SK-MEL-5 (cell line): ENCODE results near the gene ARL16. TPM values are rescaled to one million over a fixed set of nuclear protein-coding genes. Genes with fewer than 3 reads are reported as not detected.

Experiments
- DNase-seq: peaks from one replicate; pipeline ENCODE4 v3.0.0-alpha.2; 2016; ENCODE audit warnings: low read depth, low spot score
- in situ Hi-C: cut with HindIII; loops from 2 replicates; pipeline ENCODE4 v1.10.0; 2016; ENCODE audit warnings: low sequenced_read_pairs, high pct_unique_total_duplicates, low pct_unique_long_range_greater_than_20kb
- small RNA-seq, 2 experiments: library from RNA; depleted of rRNA; stranded (forward); fragments of <200 nt; gene quantifications; one replicate each; pipeline ENCODE3, GENCODE V24; 2014
- total RNA-seq: library from RNA; depleted of rRNA; stranded (reverse); fragments of >200 nt; shearing (Covaris generic); gene quantifications from 2 replicates; pipeline ENCODE4 v1.2.3, GENCODE V29; 2014; rRNA removed

ARL16 gene
- total RNA-seq, 1 experiment from 2014 or later = 46.1 TPM

- peak; percentile 96 for DNase-seq
- in situ Hi-C loops = no loop called here
These were observed 46.9 kb downstream of the ARL16 start, which contains the start of the genes NPLOC4 and TSPAN10 for GRCh38 chr17:81636505-81637288. TSS of gene NPLOC4 (minus strand) at chr17:81637112. CDS start at chr17:81636930, 182 bp downstream. TSS of gene TSPAN10 (plus strand) at chr17:81637196. CDS start at chr17:81642413, 5,217 bp downstream.

GRCh38 chr17:81635973-81636504 lies 47.6 kb downstream of the ARL16 start:
- in situ Hi-C loops = no loop called here
- peak; percentile 81 for DNase-seq

- DNase-seq = no peak
- in situ Hi-C loops = no loop called here
These were observed 48.2 kb downstream of the ARL16 start for GRCh38 chr17:81635431-81635830.

- in situ Hi-C loops = no loop called here
These were observed 52.1 kb downstream of the ARL16 start for GRCh38 chr17:81631482-81631881.

More at GRCh38 chr17:81631482-81631881, 52.1 kb downstream of the ARL16 start:
- no peak for DNase-seq

Small RNA genes within 50 kb of the gene (small RNA-seq; reads per million reads assigned to genes)
- gene MIR6786 = 0 to 0.19 reads per million in 2 experiments

Other genes with a start within 250 kb of the ARL16 start
- 6,652 and 7,362 TPM in 2 replicates for gene ACTG1, start 171.0 kb downstream of the ARL16 start, total RNA-seq
- gene FSCN2, start 155.4 kb downstream of the ARL16 start, total RNA-seq = 0.34 TPM in 1 of 2 replicates, not detected in the other
- 34.0 and 35.0 TPM in 2 replicates for gene FAAP100, start 131.4 kb downstream of the ARL16 start, total RNA-seq
- gene NPLOC4, start 46.7 kb downstream of the ARL16 start, total RNA-seq = 139 TPM in 2 replicates
- 70.6 and 85.2 TPM in 2 replicates for gene TSPAN10, start 46.6 kb downstream of the ARL16 start, total RNA-seq
- 0.67 TPM in 1 of 2 replicates, not detected in the other for gene PDE6G, start 27.3 kb downstream of the ARL16 start, total RNA-seq
- 96.8 and 106 TPM in 2 replicates for gene OXLD1, start 17.2 kb downstream of the ARL16 start, total RNA-seq
- 52.0 and 56.8 TPM in 2 replicates for gene CCDC137, start 17.1 kb downstream of the ARL16 start, total RNA-seq
- 155 and 174 TPM in 2 replicates for gene HGS, start 214 bp upstream of the ARL16 start, total RNA-seq
- 24.9 and 29.5 TPM in 2 replicates for gene MRPL12, start 19.6 kb upstream of the ARL16 start, total RNA-seq
- gene SLC25A10, start 28.5 kb upstream of the ARL16 start, total RNA-seq = 45.5 and 50.6 TPM in 2 replicates
- not detected in 2 replicates for gene GCGR, start 120.4 kb upstream of the ARL16 start, total RNA-seq
- 144 and 162 TPM in 2 replicates for gene MCRIP1, start 149.5 kb upstream of the ARL16 start, total RNA-seq
- gene PPP1R27, start 151.3 kb upstream of the ARL16 start, total RNA-seq = 0.56 and 0.63 TPM in 2 replicates
- gene P4HB, start 176.7 kb upstream of the ARL16 start, total RNA-seq = 1,826 and 1,949 TPM in 2 replicates
- gene ARHGDIA, start 187.5 kb upstream of the ARL16 start, total RNA-seq = 288 and 306 TPM in 2 replicates
- 245 and 252 TPM in 2 replicates for gene ALYREF, start 207.8 kb upstream of the ARL16 start, total RNA-seq
- gene ANAPC11, start 207.9 kb upstream of the ARL16 start, total RNA-seq = 315 and 336 TPM in 2 replicates
- gene NPB, start 218.4 kb upstream of the ARL16 start, total RNA-seq = 0.08 and 0.34 TPM in 2 replicates
- 86.6 and 105 TPM in 2 replicates for gene PCYT2, start 227.6 kb upstream of the ARL16 start, total RNA-seq
- gene SIRT7, start 234.4 kb upstream of the ARL16 start, total RNA-seq = 23.6 and 24.7 TPM in 2 replicates
- gene MAFG, start 243.9 kb upstream of the ARL16 start, total RNA-seq = 73.1 and 73.9 TPM in 2 replicates